Stimulated activated CD4-positive, alpha-beta T cell treated with anti-CD3 and anti-CD28 coated beads, TNF-alpha, amount 100 ng/mL, for 48 hours (primary cell): ENCODE data around the gene INO80.
A peak's percentile ranks its signal among the peaks of the same experiment; 100 is the strongest.
"Not testable (repeated sequence)": the region's sequence is repeated elsewhere in the genome, so short reads cannot be mapped to it uniquely, and the experiment has no call there.

Source experiments
- DNase-seq, 3 donors: peaks; one replicate each; pipeline ENCODE4 v3.0.0-alpha.2; 2020; ENCODE audit warnings: low read depth in 3 of 3

The INO80 gene

GRCh38 chr15:41121951-41122350 is 5.9 kb upstream of the INO80 start:
- no peak for DNase-seq

GRCh38 chr15:41116962-41117252 is 827 bp upstream of the INO80 start:
- DNase-seq: no peak

GRCh38 chr15:41115652-41116115 is 396 bp downstream of the INO80 start:
- peak; percentile 52 to 66 (median 63) for DNase-seq

GRCh38 chr15:41115161-41115651 is 874 bp downstream of the INO80 start:
- no peak for DNase-seq

- DNase-seq: no peak
These were observed 9.1 kb downstream of the INO80 start for GRCh38 chr15:41106947-41107346.

GRCh38 chr15:41105348-41106334 is 10.4 kb downstream of the INO80 start:
- no peak for DNase-seq

GRCh38 chr15:41104234-41104633 is 11.8 kb downstream of the INO80 start:
- no peak for DNase-seq

- DNase-seq: no peak
These were observed 13.2 kb downstream of the INO80 start for GRCh38 chr15:41102854-41103253.

- no peak for DNase-seq
These were observed 19.9 kb downstream of the INO80 start for GRCh38 chr15:41096178-41096577.

- no peak for DNase-seq
These were observed 31.1 kb downstream of the INO80 start for GRCh38 chr15:41085029-41085428.

- DNase-seq: no peak
These were observed 35.9 kb downstream of the INO80 start for GRCh38 chr15:41080144-41080543.

- DNase-seq: no peak
These were observed 36.4 kb downstream of the INO80 start for GRCh38 chr15:41079717-41080116.

GRCh38 chr15:41078879-41079278 is 37.2 kb downstream of the INO80 start:
- DNase-seq: not testable (repeated sequence)

- no peak for DNase-seq
These were observed 38.0 kb downstream of the INO80 start for GRCh38 chr15:41078125-41078524.

- no peak for DNase-seq
These were observed 43.1 kb downstream of the INO80 start for GRCh38 chr15:41073028-41073427.

- no peak for DNase-seq
These were observed 44.1 kb downstream of the INO80 start for GRCh38 chr15:41072013-41072412.

- no peak for DNase-seq
These were observed 49.6 kb downstream of the INO80 start for GRCh38 chr15:41066516-41066915.

GRCh38 chr15:41061667-41062066 is 54.4 kb downstream of the INO80 start:
- no peak for DNase-seq

GRCh38 chr15:41060505-41060904 is 55.6 kb downstream of the INO80 start:
- DNase-seq: no peak

- no peak for DNase-seq
These were observed 59.3 kb downstream of the INO80 start for GRCh38 chr15:41056810-41057209.

- DNase-seq: no peak
These were observed 60.4 kb downstream of the INO80 start for GRCh38 chr15:41055706-41056105.

- DNase-seq: no peak
These were observed 64.9 kb downstream of the INO80 start for GRCh38 chr15:41051139-41051538.

GRCh38 chr15:41048852-41049251 is 67.2 kb downstream of the INO80 start:
- DNase-seq: no peak
